Activated naive CD4-positive, alpha-beta T cell treated with anti-CD3 and anti-CD28 coated beads for 36 hours (primary cell): ENCODE results near the gene NOS3. TPM values are rescaled to one million over a fixed set of nuclear protein-coding genes. Genes with fewer than 3 reads are reported as not detected.

Experiments
- CTCF ChIA-PET: fragments of 350-600 bp; sonication (Branson Sonifier 250); formaldehyde crosslinking; loops from one replicate; lab custom pipeline; 2021; ENCODE audit warnings: antibody characterized with exemption; lab: Charles Lee
- DNase-seq: peaks from one replicate; pipeline ENCODE4 v3.0.0-alpha.2; 2020
- H3K27ac Mint-ChIP-seq: one replicate; pipeline ENCODE4 v1.8.0; 2021; ENCODE audit warnings: mild to moderate bottlenecking, mixed read lengths
- H3K27me3 Mint-ChIP-seq: one replicate; pipeline ENCODE4 v1.8.0; 2021; ENCODE audit warnings: low read depth, mixed read lengths
- H3K36me3 Mint-ChIP-seq: one replicate; pipeline ENCODE4 v1.8.0; 2021; ENCODE audit warnings: low read depth, mixed read lengths
- H3K4me1 Mint-ChIP-seq: one replicate; pipeline ENCODE4 v1.8.0; 2021; ENCODE audit warnings: low read depth, mixed read lengths
- H3K4me3 Mint-ChIP-seq: one replicate; pipeline ENCODE4 v1.8.0; 2021; ENCODE audit warnings: mild to moderate bottlenecking, moderate library complexity, mixed read lengths
- H3K9me3 Mint-ChIP-seq: one replicate; pipeline ENCODE4 v1.8.0; 2021; ENCODE audit warnings: mixed read lengths
- intact Hi-C: fragments of 100-400 bp; cut with micrococcal nuclease; formaldehyde crosslinking; loops from one replicate; pipeline ENCODE4 v1.15.1; 2023
- total RNA-seq, 2 experiments: library from RNA; stranded (reverse); gene quantifications; one replicate each; pipeline ENCODE4 v1.2.3, GENCODE V29; 2021

NOS3 gene
- total RNA-seq, 2 experiments from 2014 or later, result 7.1 to 9.2 TPM

- no peak for DNase-seq
- intact Hi-C loops, result no loop called here
- CTCF ChIA-PET, result interaction anchor here (1.3 to 1.4 kb wide), 2 partner anchors 17 to 73 kb away, joined by 3 read pairs; no protein-coding TSS in a partner anchor
- H3K4me3 Mint-ChIP-seq, result no peak overlapping the region
- no peak overlapping the region for H3K27ac Mint-ChIP-seq
- H3K9me3 Mint-ChIP-seq, result no peaks in the 10 kb centered on the region
- H3K27me3 Mint-ChIP-seq, result peaks cover 4% of the 10 kb centered on the region
- H3K4me1 Mint-ChIP-seq, result peaks cover 15% of the 10 kb centered on the region
- H3K36me3 Mint-ChIP-seq, result no peaks in the 10 kb centered on the region
Measured at GRCh38 chr7:150971242-150972022, 19.4 kb upstream of the NOS3 start.

GRCh38 chr7:150972023-150972468 lies 18.8 kb upstream of the NOS3 start:
- no peaks in the 10 kb centered on the region for H3K9me3 Mint-ChIP-seq
- DNase-seq, result no peak
- peaks cover 19% of the 10 kb centered on the region for H3K4me1 Mint-ChIP-seq
- no peaks in the 10 kb centered on the region for H3K36me3 Mint-ChIP-seq
- H3K27ac Mint-ChIP-seq, result no peak overlapping the region
- peaks cover 9% of the 10 kb centered on the region for H3K27me3 Mint-ChIP-seq
- no peak overlapping the region for H3K4me3 Mint-ChIP-seq
- intact Hi-C loops, result no loop called here
- CTCF ChIA-PET, result interaction anchor here (4.2 kb wide), 1 partner anchor 12 kb away, joined by 29 read pairs; no protein-coding TSS in a partner anchor

GRCh38 chr7:150972741-150973140 lies 18.1 kb upstream of the NOS3 start:
- Mint-ChIP-seq H3K9me3 (no peaks in the 10 kb centered on the region), H3K27me3 (peaks cover 14% of the 10 kb centered on the region), H3K27ac (no peak overlapping the region), H3K4me1 (peaks cover 25% of the 10 kb centered on the region), H3K4me3 (no peak overlapping the region), H3K36me3 (no peaks in the 10 kb centered on the region)
- intact Hi-C loops, result no loop called here
- CTCF ChIA-PET, result interaction anchor here (4.2 kb wide), 1 partner anchor 11 kb away, joined by 29 read pairs; no protein-coding TSS in a partner anchor
- DNase-seq, result no peak

DNA sequence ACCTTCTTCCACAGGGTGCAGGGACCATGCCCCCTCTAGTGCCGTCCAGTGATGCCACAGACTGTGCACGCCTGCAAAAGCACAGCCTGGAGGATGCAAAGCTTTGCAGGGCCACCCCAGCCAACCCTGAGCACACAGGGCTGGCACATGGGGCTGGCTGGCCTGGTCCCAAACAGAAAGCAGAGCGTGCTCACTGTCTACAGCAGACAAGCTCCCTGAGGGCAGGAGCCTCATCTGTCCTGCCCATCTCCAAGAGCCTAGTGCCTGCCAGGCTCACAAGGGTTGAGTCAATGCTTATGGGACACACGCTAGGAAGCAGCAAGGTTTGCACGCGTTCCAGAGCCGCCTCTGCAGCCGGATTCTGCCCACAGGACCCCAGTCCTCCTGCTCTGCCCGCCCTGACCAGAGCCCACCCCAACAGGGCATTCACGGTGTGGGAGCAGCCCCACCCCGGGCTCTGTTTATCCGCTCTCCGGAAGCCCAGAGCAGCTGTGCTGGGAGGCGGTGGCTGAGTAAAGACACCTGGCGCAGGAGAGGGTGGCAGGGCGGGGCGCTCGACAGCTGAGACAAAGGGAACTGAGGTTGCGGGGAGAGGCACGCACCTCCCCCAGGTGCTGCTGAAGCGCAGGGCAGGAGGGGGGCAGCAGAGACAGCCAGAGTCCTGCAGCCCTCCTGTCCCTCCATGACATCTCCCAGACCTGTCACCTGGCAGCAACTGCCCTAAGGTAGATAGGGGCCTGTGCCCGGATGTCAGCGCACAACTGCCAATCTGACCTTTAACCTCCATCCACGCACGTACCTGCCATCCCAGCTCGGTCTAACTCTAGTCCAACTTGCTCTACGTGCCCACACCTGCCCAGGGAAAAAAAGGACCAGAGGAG lies 17.0 kb upstream of the NOS3 start:
- peak overlapping the region; percentile 79 for H3K4me3 Mint-ChIP-seq
- peaks cover 26% of the 10 kb centered on the region for H3K4me1 Mint-ChIP-seq
- no peak overlapping the region for H3K27ac Mint-ChIP-seq
- intact Hi-C loops, result loop anchor here (1.0 kb wide), 1 partner anchor 44 kb away; no protein-coding TSS in a partner anchor
- CTCF ChIA-PET, result interaction anchor here (0.9 to 4.2 kb wide), 5 partner anchors 9 to 137 kb away, joined by 3 to 29 read pairs (median 5); no protein-coding TSS in a partner anchor
- no peaks in the 10 kb centered on the region for H3K9me3 Mint-ChIP-seq
- H3K27me3 Mint-ChIP-seq, result peaks cover 18% of the 10 kb centered on the region
- no peaks in the 10 kb centered on the region for H3K36me3 Mint-ChIP-seq
- DNase-seq, result no peak

DNA sequence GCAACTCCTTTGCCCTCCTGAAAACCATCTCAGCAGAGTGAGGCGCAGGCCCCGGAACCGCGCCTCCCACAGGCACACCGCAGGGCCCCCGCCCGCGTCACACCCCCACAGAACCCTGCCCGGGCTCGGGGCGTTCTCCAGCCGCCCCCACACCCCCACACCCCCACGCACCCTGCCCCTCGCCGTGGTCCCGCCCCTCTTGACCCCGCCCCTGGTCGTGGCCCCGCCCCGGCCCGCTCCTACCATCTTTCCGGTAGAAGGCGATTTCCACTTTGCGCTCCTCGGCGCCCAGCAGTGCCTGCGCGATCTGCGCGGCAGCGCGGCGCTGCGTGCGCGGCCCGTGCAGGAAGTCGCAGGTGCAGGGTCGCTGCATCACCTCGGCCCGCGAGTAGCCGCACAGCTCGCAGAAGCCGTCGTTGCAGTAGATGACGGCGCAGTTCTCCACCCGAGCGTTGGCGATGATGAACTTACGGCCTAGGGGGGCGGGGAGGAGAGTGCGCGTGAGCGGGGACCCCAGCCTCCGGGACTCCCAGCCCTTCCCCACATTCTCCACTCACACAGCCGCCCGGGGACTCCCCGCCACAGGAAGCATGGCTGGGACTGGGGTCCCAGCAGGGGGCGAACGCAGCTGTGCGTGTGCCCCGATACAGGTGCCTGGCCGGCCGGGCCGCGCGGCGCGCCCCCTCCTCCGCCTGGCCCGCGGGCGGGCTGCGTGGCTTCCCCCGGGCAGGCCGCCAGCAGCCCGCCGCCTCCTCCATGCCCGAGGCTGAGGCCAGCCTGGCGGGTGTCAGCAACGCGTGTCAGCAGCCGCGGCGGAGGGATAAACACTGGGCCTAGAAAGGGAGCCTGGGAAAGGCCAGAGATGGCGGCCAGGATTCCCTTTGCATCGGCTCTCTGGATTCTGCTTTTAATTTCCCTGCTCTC lies 16.1 kb upstream of the NOS3 start:
- H3K4me3 Mint-ChIP-seq, result peak overlapping the region; percentile 79
- peak overlapping the region; percentile 36 for H3K27ac Mint-ChIP-seq
- H3K36me3 Mint-ChIP-seq, result no peaks in the 10 kb centered on the region
- DNase-seq, result peak; percentile 78
- no peaks in the 10 kb centered on the region for H3K9me3 Mint-ChIP-seq
- intact Hi-C loops, result loop anchor here (1.0 kb wide), 2 partner anchors 12 to 44 kb away; no protein-coding TSS in a partner anchor
- CTCF ChIA-PET, result interaction anchor here (0.9 to 4.2 kb wide), 7 partner anchors 9 to 137 kb away, joined by 3 to 29 read pairs (median 5); no protein-coding TSS in a partner anchor
- peaks cover 25% of the 10 kb centered on the region for H3K27me3 Mint-ChIP-seq
- H3K4me1 Mint-ChIP-seq, result peaks cover 27% of the 10 kb centered on the region

DNA sequence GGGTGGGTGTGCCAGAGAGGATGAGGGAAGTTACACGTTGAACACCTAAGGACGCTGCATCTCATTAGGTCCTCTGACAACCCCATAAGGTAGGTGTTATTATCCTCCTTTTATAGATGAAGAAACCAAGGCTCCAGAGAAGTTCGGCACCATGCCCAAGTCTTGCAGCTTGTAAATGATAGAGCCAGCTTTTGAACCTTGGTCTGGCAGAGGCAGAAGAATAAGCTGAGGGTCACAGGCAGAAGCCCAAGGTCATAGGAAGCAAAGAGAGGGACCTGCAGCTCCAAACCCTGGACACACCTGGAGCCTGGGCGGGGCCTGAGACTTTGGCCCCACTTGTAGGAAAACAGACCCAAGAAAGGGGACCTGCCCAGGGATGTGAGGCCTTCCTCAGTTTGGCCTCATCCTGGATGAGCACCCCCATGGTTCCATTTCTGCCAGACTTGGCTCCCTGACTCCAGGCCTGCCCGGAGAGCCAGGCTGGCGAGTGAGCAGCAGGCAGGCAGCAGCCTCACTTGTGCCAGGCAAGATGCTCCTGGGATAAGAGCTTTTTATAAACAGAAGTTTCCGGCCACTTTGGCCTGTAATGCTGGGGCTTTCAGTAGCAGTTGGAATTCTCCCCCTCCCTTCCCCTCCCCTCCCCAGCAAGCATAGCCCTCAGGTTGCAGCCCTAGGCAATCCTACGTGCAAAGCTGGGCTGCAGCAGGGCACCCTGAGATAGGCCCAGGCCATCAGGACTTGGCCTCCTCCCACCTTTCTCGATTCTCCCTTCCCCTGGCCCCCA lies 15.1 kb upstream of the NOS3 start:
- Mint-ChIP-seq H3K27me3 (peaks cover 33% of the 10 kb centered on the region), H3K9me3 (no peaks in the 10 kb centered on the region), H3K4me1 (peaks cover 27% of the 10 kb centered on the region), H3K36me3 (no peaks in the 10 kb centered on the region), H3K4me3 (peak overlapping the region; percentile 67), H3K27ac (no peak overlapping the region)
- CTCF ChIA-PET, result interaction anchor here (1.2 to 4.2 kb wide), 5 partner anchors 8 to 77 kb away, joined by 3 to 29 read pairs (median 5); no protein-coding TSS in a partner anchor
- DNase-seq, result no peak
- intact Hi-C loops, result loop anchor here (1.0 kb wide), 1 partner anchor 11 kb away; no protein-coding TSS in a partner anchor

- no peaks in the 10 kb centered on the region for H3K36me3 Mint-ChIP-seq
- peak overlapping the region; percentile 68 for H3K4me3 Mint-ChIP-seq
- DNase-seq, result no peak
- peaks cover 41% of the 10 kb centered on the region for H3K27me3 Mint-ChIP-seq
- CTCF ChIA-PET, result interaction anchor here (0.8 to 4.2 kb wide), 4 partner anchors 7 to 12 kb away, joined by 4 to 29 read pairs (median 6); no protein-coding TSS in a partner anchor
- peaks cover 27% of the 10 kb centered on the region for H3K4me1 Mint-ChIP-seq
- H3K27ac Mint-ChIP-seq, result no peak overlapping the region
- intact Hi-C loops, result no loop called here
- H3K9me3 Mint-ChIP-seq, result no peaks in the 10 kb centered on the region
Measured at GRCh38 chr7:150976529-150977381, 14.1 kb upstream of the NOS3 start.

DNA sequence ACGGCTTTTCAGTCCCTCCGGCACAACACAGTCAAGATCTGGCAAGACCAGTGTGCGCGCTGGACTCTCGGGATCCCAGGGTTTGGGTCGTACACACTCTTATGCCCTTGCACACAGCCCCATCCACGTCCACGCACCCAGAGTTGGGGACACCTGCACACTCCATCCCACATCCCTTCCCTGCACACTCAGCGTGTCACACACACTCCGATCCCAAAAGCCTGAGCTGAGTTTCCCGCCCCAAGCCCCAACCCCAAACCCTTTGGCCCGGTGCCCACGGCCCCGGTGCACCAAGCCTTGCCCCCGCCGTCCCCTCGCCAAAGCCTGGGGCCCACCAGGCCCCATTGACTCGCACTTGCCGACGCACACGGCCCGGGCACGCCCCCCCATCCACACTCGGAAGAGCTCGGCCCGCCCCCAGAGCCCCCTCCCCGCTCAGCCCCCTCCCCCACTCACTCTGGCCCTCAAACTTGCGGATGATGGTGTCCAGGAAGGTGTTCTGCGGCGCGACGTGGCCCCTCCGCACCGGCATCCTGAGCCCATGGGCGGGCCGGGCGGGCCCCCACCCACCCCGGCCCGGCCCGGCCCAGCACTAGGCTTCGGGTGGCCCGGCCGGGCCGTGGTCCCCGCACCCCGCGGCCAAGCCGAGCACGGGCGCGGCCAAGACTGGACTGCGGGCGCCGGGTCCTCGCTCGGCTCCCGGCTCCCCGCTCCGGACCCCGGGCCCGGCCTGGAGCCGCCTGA lies 13.3 kb upstream of the NOS3 start:
- Mint-ChIP-seq H3K27me3 (peaks cover 41% of the 10 kb centered on the region), H3K4me1 (peaks cover 27% of the 10 kb centered on the region), H3K27ac (no peak overlapping the region), H3K9me3 (no peaks in the 10 kb centered on the region), H3K36me3 (no peaks in the 10 kb centered on the region), H3K4me3 (peak overlapping the region; percentile 68)
- CTCF ChIA-PET, result interaction anchor here (0.8 to 1.4 kb wide), 2 partner anchors 8 to 10 kb away, joined by 4 to 8 read pairs; no protein-coding TSS in a partner anchor
- intact Hi-C loops, result no loop called here
- no peak for DNase-seq

DNA sequence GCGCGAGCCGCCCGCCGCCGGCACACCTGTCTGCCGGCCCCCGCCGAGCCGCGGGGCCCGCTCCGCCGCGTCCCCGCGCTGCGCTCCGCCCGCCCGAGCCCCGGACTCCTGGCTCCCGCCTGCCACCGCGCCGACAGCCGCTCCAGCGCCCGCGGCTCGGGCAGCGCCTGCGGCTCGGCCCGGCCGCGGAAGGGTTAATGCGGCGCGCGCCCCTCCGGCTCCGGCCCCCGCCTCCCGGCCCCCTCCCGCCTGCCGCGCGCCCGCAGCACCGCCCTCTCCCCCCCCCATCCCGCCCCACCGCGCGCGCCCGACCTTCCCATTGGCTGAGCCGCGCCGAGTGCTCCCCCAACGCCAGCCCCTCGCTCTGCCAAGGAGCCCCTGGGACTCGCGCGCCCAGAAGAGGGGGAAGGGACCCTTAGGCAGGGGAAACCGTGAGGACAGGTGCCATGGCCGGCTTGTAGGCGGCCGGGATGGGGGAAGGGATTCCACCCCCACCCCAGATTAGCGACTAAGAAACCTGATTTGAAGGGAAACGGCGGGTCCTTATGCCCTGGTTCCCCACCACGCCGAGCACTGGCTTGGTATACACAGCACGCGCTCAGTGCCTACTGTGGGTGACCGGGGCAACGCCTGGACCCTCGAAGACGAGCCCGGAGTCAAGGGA lies 12.6 kb upstream of the NOS3 start, which contains the start of gene KCNH2:
TSS of gene KCNH2 (minus strand) at position 196 of the 664 bp plus-strand sequence. CDS start 408 bp downstream, outside the sequence.
- H3K4me1 Mint-ChIP-seq, result peaks cover 27% of the 10 kb centered on the region
- intact Hi-C loops, result no loop called here
- H3K36me3 Mint-ChIP-seq, result no peaks in the 10 kb centered on the region
- no peak within 1 kb of the TSS for H3K27ac Mint-ChIP-seq
- CTCF ChIA-PET, result interaction anchor here (2.9 kb wide), 1 partner anchor 15 kb away, joined by 15 read pairs; no protein-coding TSS in a partner anchor
- H3K4me3 Mint-ChIP-seq, result peak within 1 kb of the TSS; percentile 71
- no peaks in the 10 kb centered on the region for H3K9me3 Mint-ChIP-seq
- H3K27me3 Mint-ChIP-seq, result peaks cover 45% of the 10 kb centered on the region
- DNase-seq, result no peak
